Activated B cell treated with CpG ODN at 0.5 μM for 24 hours (primary cell): ENCODE results near the gene PGM5. TPM values are rescaled to one million over a fixed set of nuclear protein-coding genes. Genes with fewer than 3 reads are reported as not detected.
A peak's percentile ranks its signal among the peaks of the same experiment; 100 is the strongest.

Experiments
- ATAC-seq: fragments of 200-7000 bp; cut with Tn5 transposase; one replicate; pipeline ENCODE4 v1.10.0; 2021; ENCODE audit warnings: low read depth, mild to moderate bottlenecking, moderate library complexity
- CTCF ChIA-PET: fragments of 350-600 bp; sonication (Branson Sonifier 250); formaldehyde crosslinking; loops from one replicate; lab custom pipeline; 2021; ENCODE audit warnings: antibody characterized with exemption; lab: Charles Lee
- POLR2A ChIA-PET: fragments of 350-600 bp; sonication (Branson Sonifier 250); formaldehyde crosslinking; loops from one replicate; lab custom pipeline; 2021; ENCODE audit warnings: antibody characterized with exemption; lab: Charles Lee
- DNase-seq: peaks from one replicate; pipeline ENCODE4 v3.0.0; 2022
- H3K27ac Mint-ChIP-seq: one replicate; pipeline ENCODE4 v1.8.0; 2020; ENCODE audit warnings: mixed read lengths
- H3K27me3 Mint-ChIP-seq: one replicate; pipeline ENCODE4 v1.8.0; 2021; ENCODE audit warnings: mixed read lengths
- H3K36me3 Mint-ChIP-seq: one replicate; pipeline ENCODE4 v1.8.0; 2021; ENCODE audit warnings: low read depth, mixed read lengths
- H3K4me1 Mint-ChIP-seq: one replicate; pipeline ENCODE4 v1.8.0; 2021; ENCODE audit warnings: mixed read lengths
- H3K4me3 Mint-ChIP-seq: one replicate; pipeline ENCODE4 v1.8.0; 2020; ENCODE audit warnings: mild to moderate bottlenecking, mixed read lengths
- H3K9me3 Mint-ChIP-seq: one replicate; pipeline ENCODE4 v1.8.0; 2020; ENCODE audit warnings: mixed read lengths
- CTCF ChIP-seq: fragments of 200-600 bp; IDR thresholded peaks from one replicate; pipeline ENCODE4 v1.8.0; 2022; ENCODE audit warnings: antibody characterized with exemption, mild to moderate bottlenecking
- intact Hi-C: fragments of 100-400 bp; cut with micrococcal nuclease; formaldehyde crosslinking; loops from one replicate; pipeline ENCODE4 v1.15.1; 2024
- total RNA-seq: library from RNA; stranded (reverse); gene quantifications from 2 replicates; pipeline ENCODE4 v1.2.3, GENCODE V29; 2022

The PGM5 gene
- total RNA-seq, 1 donor from 2014 or later = not detected

GRCh38 chr9:68562461-68562860, 206.1 kb downstream of the PGM5 start:
- H3K9me3 Mint-ChIP-seq = no peaks in the 10 kb centered on the region
- intact Hi-C loops = no loop called here

GRCh38 chr9:68567565-68567964, 211.2 kb downstream of the PGM5 start:
- Mint-ChIP-seq H3K4me3 (no peak overlapping the region), H3K27ac (no peak overlapping the region), H3K9me3 (peaks cover 5% of the 10 kb centered on the region), H3K27me3 (peaks cover 6% of the 10 kb centered on the region), H3K4me1 (peaks cover 5% of the 10 kb centered on the region), H3K36me3 (peaks cover 6% of the 10 kb centered on the region)
- POLR2A ChIA-PET = no interaction called here
- ATAC-seq = no peak
- intact Hi-C loops = loop anchor here (5.0 kb wide), 1 partner anchor 980 kb away; no protein-coding TSS in a partner anchor
- TF ChIP-seq CTCF = no peak
- CTCF ChIA-PET = interaction anchor here (0.7 to 2.0 kb wide), 16 partner anchors 8 to 432 kb away, joined by 3 to 12 read pairs (median 3); partner anchors contain the start of gene TMEM252
- DNase-seq = no peak

More at GRCh38 chr9:68562461-68562860, 206.1 kb downstream of the PGM5 start:
- POLR2A ChIA-PET = no interaction called here
- CTCF ChIA-PET = interaction anchor here (1.0 kb wide), 1 partner anchor 10 kb away, joined by 3 read pairs; no protein-coding TSS in a partner anchor
- Mint-ChIP-seq H3K27me3 (peaks cover 7% of the 10 kb centered on the region), H3K4me1 (peaks cover 18% of the 10 kb centered on the region), H3K36me3 (no peaks in the 10 kb centered on the region), H3K4me3 (no peak overlapping the region), H3K27ac (no peak overlapping the region)
- no peak for ATAC-seq
- TF ChIP-seq CTCF = no peak
- no peak for DNase-seq

GRCh38 chr9:68574150-68574549, 217.7 kb downstream of the PGM5 start:
- Mint-ChIP-seq H3K9me3 (peaks cover 6% of the 10 kb centered on the region), H3K4me3 (no peak overlapping the region), H3K27ac (no peak overlapping the region), H3K4me1 (peaks cover 23% of the 10 kb centered on the region), H3K36me3 (peaks cover 6% of the 10 kb centered on the region), H3K27me3 (no peaks in the 10 kb centered on the region)
- ChIA-PET POLR2A (no interaction called here), CTCF (interaction anchor here (3.5 kb wide), 1 partner anchor 14 kb away, joined by 11 read pairs; no protein-coding TSS in a partner anchor)
- no peak for ATAC-seq
- no peak for DNase-seq
- intact Hi-C loops = no loop called here
- TF ChIP-seq CTCF = no peak

GRCh38 chr9:68575817-68576216, 219.4 kb downstream of the PGM5 start:
- CTCF ChIA-PET = interaction anchor here (1.2 kb wide), 1 partner anchor 15 kb away, joined by 5 read pairs; no protein-coding TSS in a partner anchor
- peaks cover 6% of the 10 kb centered on the region for H3K36me3 Mint-ChIP-seq
- POLR2A ChIA-PET = no interaction called here
- TF ChIP-seq CTCF = no peak
- H3K27me3 Mint-ChIP-seq = no peaks in the 10 kb centered on the region
- intact Hi-C loops = no loop called here
- peaks cover 28% of the 10 kb centered on the region for H3K4me1 Mint-ChIP-seq
- peaks cover 6% of the 10 kb centered on the region for H3K9me3 Mint-ChIP-seq
- no peak overlapping the region for H3K4me3 Mint-ChIP-seq
- ATAC-seq = no peak
- H3K27ac Mint-ChIP-seq = no peak overlapping the region
- DNase-seq = no peak

- ChIA-PET POLR2A (interaction anchor here (0.7 kb wide), 1 partner anchor 66 kb away, joined by 3 read pairs; no protein-coding TSS in a partner anchor), CTCF (interaction anchor here (1.0 to 1.2 kb wide), 3 partner anchors 18 to 422 kb away, joined by 3 to 5 read pairs (median 3); no protein-coding TSS in a partner anchor)
- Mint-ChIP-seq H3K9me3 (no peaks in the 10 kb centered on the region), H3K4me1 (peaks cover 28% of the 10 kb centered on the region), H3K27ac (no peak overlapping the region), H3K27me3 (no peaks in the 10 kb centered on the region), H3K36me3 (no peaks in the 10 kb centered on the region), H3K4me3 (peak overlapping the region; percentile 39)
- TF ChIP-seq CTCF = no peak
- no peak for DNase-seq
- intact Hi-C loops = loop anchor here (1.0 kb wide), 1 partner anchor 31 kb away; no protein-coding TSS in a partner anchor
- ATAC-seq = peak; percentile 88
Measured at GRCh38 chr9:68577774-68578591, 221.6 kb downstream of the PGM5 start.
